K562 (cell line): ENCODE results near the gene NRXN2. TPM values are rescaled to one million over a fixed set of nuclear protein-coding genes. Genes with fewer than 3 reads are reported as not detected.

Experiments
- ARNT ChIP-seq, 2 experiments: fragments of 450-650 bp; IDR thresholded peaks; 2 replicates each; pipeline ENCODE4 v1.6.1; 2016; ENCODE audit warnings: mild to moderate bottlenecking in 1 of 2
- CREBBP ChIP-seq: IDR thresholded peaks from one replicate; pipeline ENCODE4 v1.6.1; 2012; ENCODE audit warnings: low read depth, mild to moderate bottlenecking, control low read depth, inconsistent platforms, low read length
- CTCFL ChIP-seq: IDR thresholded peaks from 2 replicates; pipeline ENCODE4 v1.6.1; 2011; ENCODE audit warnings: borderline replicate concordance, low read depth, mild to moderate bottlenecking, moderate library complexity, low read length; ENCODE audit not compliant: insufficient read depth, poor library complexity, severe bottlenecking
- GATA2 ChIP-seq: sonication (generic); formaldehyde crosslinking; IDR thresholded peaks from 2 replicates; pipeline ENCODE4 v1.4.0; 2020; ENCODE audit warnings: mild to moderate bottlenecking, missing genetic modification reagents
- GTF2B ChIP-seq: IDR thresholded peaks from 2 replicates; pipeline ENCODE4 v1.6.1; 2011; ENCODE audit not compliant: insufficient read length; ENCODE audit errors: extremely low read depth
- IFI16 ChIP-seq: fragments of 250-450 bp; sonication (Bioruptor Pico); IDR thresholded peaks from 2 replicates; pipeline ENCODE4 v2.1.2; 2022; ENCODE audit warnings: mild to moderate bottlenecking, inconsistent platforms
- MYBL2 ChIP-seq, 2 experiments: fragments of 450-650 bp in 1 of 2; sonication (generic) in 1 of 2; formaldehyde crosslinking in 1 of 2; IDR thresholded peaks; 2 replicates each; pipeline versions ENCODE4 v1.6.1 to v1.8.1; 2017 to 2022; ENCODE audit warnings: borderline replicate concordance in 1 of 2, inconsistent platforms in 1 of 2, low read depth in 1 of 2, mild to moderate bottlenecking in 1 of 2, missing genetic modification reagents in 1 of 2, moderate library complexity in 1 of 2
- NCOR1 ChIP-seq: fragments of 450-650 bp; IDR thresholded peaks from 2 replicates; pipeline ENCODE4 v1.6.1; 2016; ENCODE audit warnings: mild to moderate bottlenecking, moderate library complexity
- PURB ChIP-seq: sonication (generic); formaldehyde crosslinking; IDR thresholded peaks from 2 replicates; pipeline ENCODE4 v1.9.0; 2021; ENCODE audit warnings: low read depth, mild to moderate bottlenecking, missing genetic modification reagents
- RAD51 ChIP-seq: fragments of 450-650 bp; IDR thresholded peaks from 2 replicates; pipeline ENCODE4 v1.7.1; 2016; ENCODE audit warnings: low read depth, mild to moderate bottlenecking, borderline replicate concordance
- RERE ChIP-seq: sonication (generic); formaldehyde crosslinking; IDR thresholded peaks from 2 replicates; pipeline ENCODE4 v1.8.0; 2023; ENCODE audit warnings: missing genetic modification reagents, mild to moderate bottlenecking, borderline replicate concordance
- SNIP1 ChIP-seq: fragments of 450-650 bp; IDR thresholded peaks from 2 replicates; pipeline ENCODE4 v1.7.1; 2017; ENCODE audit warnings: low read depth, mild to moderate bottlenecking
- SNRNP70 ChIP-seq: fragments of 200-400 bp; formaldehyde crosslinking; optimal IDR thresholded peaks from 2 replicates; pipeline ENCODE3; 2017; ENCODE audit warnings: low read depth, low read length
- SRSF3 ChIP-seq: fragments of 200-400 bp; formaldehyde crosslinking; IDR thresholded peaks from 2 replicates; pipeline ENCODE4 v1.6.1; 2016; ENCODE audit warnings: mild to moderate bottlenecking, low read length, moderate library complexity; ENCODE audit not compliant: insufficient read depth
- STAG1 ChIP-seq: sonication (generic); formaldehyde crosslinking; IDR thresholded peaks from 2 replicates; pipeline ENCODE4 v1.5.0; 2020; ENCODE audit warnings: missing genetic modification reagents, borderline replicate concordance
- TAF15 ChIP-seq: fragments of 200-400 bp; formaldehyde crosslinking; IDR thresholded peaks from 2 replicates; pipeline ENCODE4 v1.6.1; 2017; ENCODE audit warnings: mild to moderate bottlenecking, low read depth, low read length, moderate library complexity
- USF2 ChIP-seq: sonication (generic); formaldehyde crosslinking; IDR thresholded peaks from 2 replicates; pipeline ENCODE4 v1.5.0; 2020; ENCODE audit warnings: missing genetic modification reagents
- ZFPM2 ChIP-seq: fragments of 250-450 bp; sonication (Bioruptor Pico); IDR thresholded peaks from 2 replicates; pipeline ENCODE4 v1.5.1; 2022; ENCODE audit warnings: mild to moderate bottlenecking
- ZNF23 ChIP-seq: fragments of 250-450 bp; sonication (Bioruptor Pico); IDR thresholded peaks from 2 replicates; pipeline ENCODE4 v1.4.0; 2020; ENCODE audit warnings: mild to moderate bottlenecking
- polyA plus RNA-seq, 8 experiments: library from polyadenylated mRNA; depleted of rRNA in 4 of 8; stranded (reverse) in 5 of 8; unstranded in 3 of 8; fragments of >200 nt; fragmentation: Nextera tagmentation in 2 of 8; fragmentation: Illumina TruSeq in 1 of 8; extraction: Ambion mirVana in 2 of 8; extraction: Trizol in 1 of 8; gene quantifications; 2 replicates each; pipeline versions ENCODE4 v1.2.1 to v1.2.3, GENCODE V29; 2011 to 2014; ENCODE audit warnings: inconsistent platforms in 1 of 8, missing spikeins in 1 of 8
- total RNA-seq, 7 experiments: library from RNA; depleted of rRNA in 6 of 7; stranded (reverse); fragments of >200 nt in 6 of 7; fragmentation: Illumina TruSeq in 2 of 7; extraction: Trizol in 2 of 7; gene quantifications; 2 replicates each; pipeline versions ENCODE4 v1.2.1 to v1.2.3, GENCODE V29; 2011 to 2021; ENCODE audit warnings: low replicate concordance in 1 of 7

NRXN2 gene
- total and polyA plus RNA-seq, 9 of the 15 experiments (the other 6 are each of a cell fraction or from before 2014, with no cell fraction given), result 0.07 to 0.47 (median 0.15) TPM; not detected in 4

- TF ChIP-seq RERE (CRISPR knock-in tag), result no peak
- TF ChIP-seq SRSF3, result no peak
- no peak for TF ChIP-seq TAF15
- no peak for TF ChIP-seq CREBBP
- no peak for TF ChIP-seq ARNT (IDR thresholded peaks at IDR 0.05)
- TF ChIP-seq RAD51, result no peak
- TF ChIP-seq CTCFL, result no peak
- TF ChIP-seq GTF2B, result no peak
- no peak for TF ChIP-seq PURB
- TF ChIP-seq SNIP1, result no peak
- TF ChIP-seq ZFPM2 (CRISPR knock-in tag), result no peak
- no peak for TF ChIP-seq USF2 (CRISPR knock-in tag)
- TF ChIP-seq NCOR1, result no peak
- TF ChIP-seq ZNF23 (CRISPR knock-in tag), result no peak
- no peak for TF ChIP-seq MYBL2 (IDR thresholded peaks at IDR 0.05; ENCODE audit: low read depth)
- no peak for TF ChIP-seq MYBL2 (CRISPR knock-in tag; IDR thresholded peaks at IDR 0.05; ENCODE audit: borderline replicate concordance)
- TF ChIP-seq IFI16 (CRISPR knock-in tag), result no peak
- peak; percentile 37; the same call in 1 of the 2 replicates for TF ChIP-seq GATA2 (CRISPR knock-in tag)
- TF ChIP-seq SNRNP70, result no peak
- no peak for TF ChIP-seq STAG1 (CRISPR knock-in tag)
Observed at GRCh38 chr11:64650923-64651523, 72.0 kb downstream of the NRXN2 start (continued).
